Measurements from ENCODE around the gene TMEM258.
A peak's percentile ranks its signal among the peaks of the same experiment; 100 is the strongest.

DNA sequence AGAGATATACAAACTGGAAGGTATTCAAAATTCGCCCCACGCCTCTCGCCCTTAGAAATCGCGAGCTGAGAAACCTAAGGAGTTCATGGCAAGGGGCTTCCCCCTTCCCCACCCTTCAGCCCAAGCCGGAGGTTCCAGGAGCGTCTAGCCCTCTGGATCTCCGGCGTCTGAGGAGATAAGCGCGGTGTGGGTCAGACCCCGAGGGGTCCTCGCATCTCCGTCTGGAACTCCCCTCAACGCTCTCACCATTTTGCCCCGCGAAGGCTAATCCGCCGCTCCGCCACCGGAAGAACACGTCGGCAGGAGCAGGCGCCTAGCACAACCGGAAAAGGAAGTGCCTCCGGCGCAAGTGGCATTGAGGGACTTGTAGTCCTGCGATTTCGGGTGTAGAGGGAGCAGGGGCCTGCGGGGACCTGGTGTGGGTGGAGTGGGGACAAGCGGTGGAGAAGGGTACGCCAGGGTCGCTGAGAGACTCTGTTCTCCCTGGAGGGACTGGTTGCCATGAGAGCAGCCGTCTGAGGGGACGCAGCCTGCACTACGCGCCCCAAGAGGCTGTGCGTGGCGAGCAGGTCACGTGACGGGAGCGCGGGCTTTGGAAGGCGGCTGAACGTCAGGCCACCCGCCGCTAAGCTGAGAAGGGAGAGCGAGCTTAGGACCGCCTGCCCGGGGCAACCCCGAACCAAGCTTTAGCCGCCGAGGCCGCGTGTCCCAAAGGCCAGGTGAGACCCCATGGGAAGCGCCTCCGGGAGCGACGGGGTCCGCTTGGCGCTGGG lies at the start of gene TMEM258, which contains the start of gene FEN1:
- TF ChIP-seq EZH2 (IDR thresholded peaks at IDR 0.05): no peak
- TF ChIP-seq POLR2AphosphoS5 (IDR thresholded peaks at IDR 0.05; ENCODE audit: borderline replicate concordance, low read depth, low read length): peak; percentile 93
- TF ChIP-seq FOXP2 (optimal IDR thresholded peaks at IDR 0.05; ENCODE audit: control extremely low read depth, extremely low read length, insufficient read depth): peak; percentile 48

All from SK-N-MC (cell line).